ENCODE data around the gene COL23A1. TPM values are rescaled to one million over a fixed set of nuclear protein-coding genes. Genes with fewer than 3 reads are reported as not detected.
"Not testable (repeated sequence)": the region's sequence is repeated elsewhere in the genome, so short reads cannot be mapped to it uniquely, and the experiment has no call there.

Gene COL23A1
- total RNA-seq, 4 donors from 2014 or later = 0.83 to 1.8 (median 1.5) TPM

DNA sequence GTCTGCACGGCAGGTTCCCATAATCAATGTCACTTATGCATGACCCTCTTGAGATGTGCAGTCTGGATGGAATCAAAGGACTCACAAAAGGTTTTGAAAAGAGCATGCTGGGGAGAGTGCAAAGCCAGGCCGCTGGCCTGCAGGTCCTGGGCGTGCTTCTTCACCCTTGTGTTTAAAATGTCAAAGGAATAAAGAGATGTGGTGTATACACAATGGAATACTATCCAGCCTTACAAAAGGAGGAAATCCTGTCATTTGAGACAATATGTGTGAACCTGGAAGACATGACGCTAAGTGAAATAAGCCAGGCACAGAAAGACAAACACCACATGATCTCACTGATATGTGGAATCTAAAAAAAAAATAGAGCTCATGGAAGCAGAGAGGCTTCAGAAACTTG is 220.1 kb downstream of the COL23A1 start:
- Histone ChIP-seq H3K36me3 (no peaks in the 10 kb centered on the region), H3K4me1 (peaks cover 0 to 21% (median 17%) of the 10 kb centered on the region in 4 donors), H3K27ac (replicated peaks in 1 of 4) (no peak overlapping the region), H3K9me3 (peaks cover 0 to 3% (median 0%) of the 10 kb centered on the region in 4 donors), H3K4me3 (no peak overlapping the region), H3K27me3 (no peaks in the 10 kb centered on the region)
- intact Hi-C loops (cut with DNase I) = no loop called here
- TF ChIP-seq EP300 (IDR thresholded peaks at IDR 0.05) (no peak), POLR2A (IDR thresholded peaks at IDR 0.05; ENCODE audit: low read depth) (no peak), POLR2AphosphoS5 (IDR thresholded peaks at IDR 0.05) (no peak)
- TF ChIP-seq, protein P1, sequence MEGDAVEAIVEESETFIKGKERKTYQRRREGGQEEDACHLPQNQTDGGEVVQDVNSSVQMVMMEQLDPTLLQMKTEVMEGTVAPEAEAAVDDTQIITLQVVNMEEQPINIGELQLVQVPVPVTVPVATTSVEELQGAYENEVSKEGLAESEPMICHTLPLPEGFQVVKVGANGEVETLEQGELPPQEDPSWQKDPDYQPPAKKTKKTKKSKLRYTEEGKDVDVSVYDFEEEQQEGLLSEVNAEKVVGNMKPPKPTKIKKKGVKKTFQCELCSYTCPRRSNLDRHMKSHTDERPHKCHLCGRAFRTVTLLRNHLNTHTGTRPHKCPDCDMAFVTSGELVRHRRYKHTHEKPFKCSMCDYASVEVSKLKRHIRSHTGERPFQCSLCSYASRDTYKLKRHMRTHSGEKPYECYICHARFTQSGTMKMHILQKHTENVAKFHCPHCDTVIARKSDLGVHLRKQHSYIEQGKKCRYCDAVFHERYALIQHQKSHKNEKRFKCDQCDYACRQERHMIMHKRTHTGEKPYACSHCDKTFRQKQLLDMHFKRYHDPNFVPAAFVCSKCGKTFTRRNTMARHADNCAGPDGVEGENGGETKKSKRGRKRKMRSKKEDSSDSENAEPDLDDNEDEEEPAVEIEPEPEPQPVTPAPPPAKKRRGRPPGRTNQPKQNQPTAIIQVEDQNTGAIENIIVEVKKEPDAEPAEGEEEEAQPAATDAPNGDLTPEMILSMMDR (IDR thresholded peaks at IDR 0.05) = no peak
- no peak for DNase-seq (ENCODE audit: extremely low spot score)
- WGBS = 71% methylated on average over 3 of the region's 4 CpGs

DNA sequence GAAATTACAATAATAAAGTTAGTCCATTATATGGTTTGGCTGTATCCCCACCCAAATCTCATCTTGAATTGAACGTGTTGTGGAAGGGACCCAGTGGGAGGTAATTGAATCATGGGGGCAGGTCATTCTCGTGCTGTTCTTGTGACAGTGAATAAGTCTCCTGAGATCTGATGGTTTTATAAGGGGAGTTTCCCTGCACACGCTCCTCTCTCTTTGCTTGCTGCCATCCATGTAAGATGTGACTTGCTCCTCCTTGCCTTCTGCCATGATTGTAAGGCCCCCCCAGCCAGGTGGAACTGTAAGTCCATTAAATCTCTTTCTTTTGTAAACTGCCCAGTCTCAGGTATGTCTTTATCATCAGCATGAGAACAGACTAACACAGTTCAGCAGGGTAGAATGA is 220.7 kb downstream of the COL23A1 start:
- H3K27ac ChIP-seq (replicated peaks in 1 of 4); H3K36me3 ChIP-seq; H3K27me3 ChIP-seq; H3K4me3 ChIP-seq; DNase-seq (ENCODE audit: extremely low spot score); intact Hi-C loops (cut with DNase I); H3K9me3 ChIP-seq: not testable (repeated sequence)
- WGBS = 91% methylated on average over 3 of the region's 3 CpGs
- peaks cover 0 to 21% (median 17%) of the 10 kb centered on the region in 4 donors for H3K4me1 ChIP-seq

DNA sequence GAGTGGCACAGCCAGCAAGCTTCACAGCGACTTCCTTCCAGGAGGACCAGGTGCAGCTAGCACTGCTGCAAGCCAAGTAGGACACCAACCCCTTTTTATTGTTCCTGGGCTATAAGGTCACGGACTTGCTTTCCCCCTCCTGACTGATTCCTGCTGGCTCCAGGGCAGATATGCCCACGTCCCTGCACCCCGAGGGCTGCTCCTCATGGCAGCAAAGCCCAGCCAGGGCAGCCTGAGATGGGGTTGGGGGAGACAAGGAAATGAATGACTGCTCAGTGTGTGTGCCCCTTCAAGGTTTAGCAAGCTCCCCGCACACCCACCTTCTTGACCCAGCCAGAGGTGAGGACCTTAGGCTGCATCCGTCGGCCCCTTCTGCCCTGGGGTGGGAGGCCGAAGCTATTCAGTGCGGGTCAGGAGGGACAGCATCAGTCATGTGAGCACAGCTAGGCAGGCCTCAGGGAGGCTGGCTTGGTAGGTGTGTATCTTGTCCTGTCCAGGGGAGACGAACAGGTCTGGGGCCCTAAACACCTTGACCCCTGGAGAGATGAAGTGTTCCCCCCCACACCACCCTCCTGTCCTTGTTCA is 221.4 kb downstream of the COL23A1 start:
- intact Hi-C loops (cut with DNase I) = no loop called here
- peaks cover 0 to 3% (median 0%) of the 10 kb centered on the region in 4 donors for H3K9me3 ChIP-seq
- DNase-seq (ENCODE audit: extremely low spot score) = no peak
- H3K27me3 ChIP-seq = no peaks in the 10 kb centered on the region
- no peak overlapping the region for H3K4me3 ChIP-seq
- no peaks in the 10 kb centered on the region for H3K36me3 ChIP-seq
- peaks cover 0 to 21% (median 17%) of the 10 kb centered on the region in 4 donors for H3K4me1 ChIP-seq
- H3K27ac ChIP-seq (replicated peaks in 1 of 4) = no peak overlapping the region
- WGBS = 95% methylated on average over 6 of the region's 10 CpGs
- TF ChIP-seq POLR2A (IDR thresholded peaks at IDR 0.05; ENCODE audit: low read depth) (no peak), EP300 (IDR thresholded peaks at IDR 0.05) (no peak), POLR2AphosphoS5 (IDR thresholded peaks at IDR 0.05) (no peak)
- TF ChIP-seq, protein P1 (IDR thresholded peaks at IDR 0.05) = no peak

DNA sequence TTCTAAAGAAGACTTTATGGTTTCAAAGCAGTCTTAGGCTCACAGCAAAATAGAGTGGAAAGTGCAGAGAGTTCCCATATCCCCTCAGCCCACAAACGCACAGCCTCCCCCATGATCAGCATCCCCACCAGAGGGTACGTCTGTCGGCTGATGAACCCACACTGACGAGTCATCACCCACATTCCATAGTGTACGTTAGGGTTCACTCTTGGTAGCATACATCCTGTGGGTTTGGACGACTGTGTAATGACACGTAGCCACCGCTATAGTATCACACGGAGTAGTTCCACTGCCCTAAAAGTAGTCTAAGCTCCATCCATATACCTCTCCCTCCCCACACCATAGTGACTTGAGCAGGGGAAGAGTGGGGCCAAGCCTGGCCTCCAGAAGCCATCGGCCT is 221.9 kb downstream of the COL23A1 start:
- no peak for TF ChIP-seq POLR2A (IDR thresholded peaks at IDR 0.05; ENCODE audit: low read depth)
- TF ChIP-seq EP300 (IDR thresholded peaks at IDR 0.05) = no peak
- no peak for TF ChIP-seq POLR2AphosphoS5 (IDR thresholded peaks at IDR 0.05)
- TF ChIP-seq, protein P1 (IDR thresholded peaks at IDR 0.05) = no peak
- Histone ChIP-seq H3K9me3 (peaks cover 0 to 3% (median 0%) of the 10 kb centered on the region in 4 donors), H3K36me3 (no peaks in the 10 kb centered on the region), H3K27ac (replicated peaks in 1 of 4) (no peak overlapping the region), H3K4me3 (no peak overlapping the region), H3K27me3 (no peaks in the 10 kb centered on the region), H3K4me1 (peaks cover 0 to 21% (median 17%) of the 10 kb centered on the region in 4 donors)
- intact Hi-C loops (cut with DNase I) = no loop called here
- 85% methylated on average over 9 of the region's 10 CpGs for WGBS
- no peak for DNase-seq (ENCODE audit: extremely low spot score)

DNA sequence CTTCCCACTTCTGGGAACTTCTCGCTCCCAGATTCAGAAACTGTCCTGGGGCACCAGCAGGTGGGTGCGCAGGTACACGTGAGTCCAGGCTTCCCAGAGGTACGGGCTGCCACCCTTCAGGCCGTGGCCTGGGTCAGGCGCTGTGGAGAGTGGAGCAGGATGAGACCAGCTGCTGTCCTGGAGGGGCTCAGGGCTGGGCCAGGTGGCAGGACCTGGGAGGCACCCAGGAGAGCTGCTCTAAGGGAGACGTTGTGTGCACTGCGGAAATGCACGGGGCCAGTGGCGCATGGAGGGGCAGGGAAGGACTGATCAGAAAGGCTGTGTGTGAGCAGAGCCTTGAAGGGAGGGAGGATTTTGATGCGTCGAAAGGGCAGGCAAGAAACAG is 222.5 kb downstream of the COL23A1 start:
- Histone ChIP-seq H3K36me3 (no peaks in the 10 kb centered on the region), H3K4me1 (peaks cover 0 to 18% (median 17%) of the 10 kb centered on the region in 4 donors), H3K4me3 (no peak overlapping the region), H3K27me3 (no peaks in the 10 kb centered on the region), H3K27ac (replicated peaks in 1 of 4) (no peak overlapping the region), H3K9me3 (peaks cover 0 to 3% (median 0%) of the 10 kb centered on the region in 4 donors)
- WGBS = 91% methylated on average over 10 of the region's 12 CpGs
- TF ChIP-seq EP300 (IDR thresholded peaks at IDR 0.05) (no peak), POLR2A (IDR thresholded peaks at IDR 0.05; ENCODE audit: low read depth) (no peak), POLR2AphosphoS5 (IDR thresholded peaks at IDR 0.05) (no peak)
- TF ChIP-seq, protein P1 (IDR thresholded peaks at IDR 0.05) = no peak
- intact Hi-C loops (cut with DNase I) = no loop called here
- no peak for DNase-seq (ENCODE audit: extremely low spot score)
